Neutrophil (primary cell): ENCODE data around the gene SELENOV.
A peak's percentile ranks its signal among the peaks of the same experiment; 100 is the strongest.

Source experiments
- H3K27ac ChIP-seq: fragments of 200-600 bp; sonication (generic); 2 replicates; pipeline ENCODE4 v1.5.1; 2016; ENCODE audit warnings: mild to moderate bottlenecking, moderate library complexity
- H3K27me3 ChIP-seq: fragments of 200-600 bp; sonication (generic); 2 replicates; pipeline ENCODE4 v1.6.0; 2016; ENCODE audit warnings: mild to moderate bottlenecking
- H3K36me3 ChIP-seq: fragments of 200-600 bp; sonication (generic); 2 replicates; pipeline ENCODE4 v1.5.1; 2017
- H3K4me1 ChIP-seq, 2 experiments: fragments of 200-600 bp in 1 of 2; sonication (generic) in 1 of 2; 1 replicate in 1 of 2; 2 replicates in 1 of 2; pipeline versions ENCODE4 v1.5.1 to v1.6.1; 2013 to 2016; ENCODE audit warnings: low read depth in 1 of 2, low read length in 1 of 2, mild to moderate bottlenecking in 1 of 2, moderate library complexity in 1 of 2; ENCODE audit not compliant: control insufficient read depth in 1 of 2, insufficient read depth in 1 of 2
- H3K4me3 ChIP-seq, 2 experiments: fragments of 200-600 bp in 1 of 2; sonication (generic) in 1 of 2; 1 replicate in 1 of 2; 2 replicates in 1 of 2; pipeline ENCODE4 v1.5.1; 2013 to 2016; ENCODE audit warnings: low read depth in 1 of 2, low read length in 1 of 2, mild to moderate bottlenecking in 1 of 2, moderate library complexity in 1 of 2
- H3K9me3 ChIP-seq: fragments of 200-600 bp; sonication (generic); 2 replicates; pipeline ENCODE4 v1.5.1; 2016
- CTCF ChIP-seq: fragments of 200-600 bp; sonication (generic); IDR thresholded peaks from 2 replicates; pipeline ENCODE4 v1.5.1; 2016; ENCODE audit warnings: antibody characterized with exemption

The SELENOV gene

GRCh38 chr19:39525205-39525604, 10.3 kb downstream of the SELENOV start:
- Histone ChIP-seq H3K36me3 (no peaks in the 10 kb centered on the region), H3K27ac (no peak overlapping the region), H3K9me3 (no peaks in the 10 kb centered on the region), H3K4me3 (no peak overlapping the region), H3K27me3 (peaks cover 4% of the 10 kb centered on the region), H3K4me1 (no peaks in the 10 kb centered on the region)
- TF ChIP-seq CTCF = no peak

DNA sequence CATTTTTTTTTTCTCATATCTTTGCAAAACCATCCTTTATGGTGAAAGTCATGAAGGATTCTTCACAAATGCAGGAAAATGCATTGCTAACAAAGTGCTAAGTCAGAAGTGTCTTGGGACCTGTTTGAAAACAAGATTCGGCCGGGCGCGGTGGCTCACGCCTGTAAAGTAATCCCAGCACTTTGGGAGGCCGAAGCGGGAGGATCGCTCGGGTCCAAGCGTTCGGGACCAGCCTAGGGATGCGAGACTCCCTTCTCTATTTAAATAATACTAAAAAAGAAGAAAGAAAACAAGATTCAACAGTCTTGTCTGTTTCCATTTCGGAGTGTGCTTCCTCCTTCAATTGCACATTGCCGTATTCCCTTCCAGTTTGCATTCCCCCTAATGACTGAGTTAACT, 16.9 kb downstream of the SELENOV start:
- Histone ChIP-seq H3K4me3 (peak overlapping the region; percentile 68 to 80), H3K4me1 (peaks cover 10 to 12% of the 10 kb centered on the region in 2 experiments), H3K27ac (peak overlapping the region; percentile 64), H3K36me3 (no peaks in the 10 kb centered on the region), H3K9me3 (no peaks in the 10 kb centered on the region), H3K27me3 (no peaks in the 10 kb centered on the region)
- no peak for TF ChIP-seq CTCF

- Histone ChIP-seq H3K27me3 (no peaks in the 10 kb centered on the region), H3K9me3 (no peaks in the 10 kb centered on the region), H3K27ac (peak within 1 kb of the TSS; percentile 64), H3K4me1 (peaks cover 10 to 12% of the 10 kb centered on the region in 2 experiments), H3K4me3 (peak within 1 kb of the TSS; percentile 68 to 80), H3K36me3 (no peaks in the 10 kb centered on the region)
- peak; percentile 95 for TF ChIP-seq CTCF
These were observed 17.5 kb downstream of the SELENOV start, which contains the start of gene EID2B for GRCh38 chr19:39532233-39533002. TSS of gene EID2B (minus strand) at chr19:39532852. CDS start at chr19:39532802, 50 bp downstream.

DNA sequence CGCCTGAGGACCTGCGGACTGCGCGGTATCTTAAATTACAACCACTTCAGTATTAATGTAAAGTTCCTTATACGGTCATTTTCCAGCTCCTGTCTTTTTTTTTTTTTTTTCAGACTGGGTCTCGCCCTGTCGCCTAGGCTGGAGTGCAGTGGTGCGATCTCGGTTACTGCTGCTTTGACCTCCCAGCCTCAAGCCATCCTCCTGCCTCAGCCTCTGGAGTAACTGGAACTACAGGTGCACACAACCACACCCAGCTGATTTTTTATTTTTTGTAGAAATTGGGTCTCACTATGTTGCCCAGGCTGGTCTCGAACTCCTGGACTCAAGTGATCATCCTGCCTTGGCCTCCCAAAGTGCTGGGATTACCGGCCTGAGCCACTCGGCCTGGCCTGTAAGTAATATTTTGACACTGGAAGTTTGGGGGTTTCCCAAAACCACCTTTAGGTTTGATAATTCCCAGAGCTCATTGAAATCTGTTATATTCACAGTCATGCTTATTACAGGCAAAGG, 18.1 kb downstream of the SELENOV start:
- Histone ChIP-seq H3K4me3 (peak overlapping the region; percentile 68 to 80), H3K27me3 (no peaks in the 10 kb centered on the region), H3K4me1 (peaks cover 10 to 12% of the 10 kb centered on the region in 2 experiments), H3K9me3 (no peaks in the 10 kb centered on the region), H3K36me3 (no peaks in the 10 kb centered on the region), H3K27ac (no peak overlapping the region)
- no peak for TF ChIP-seq CTCF

DNA sequence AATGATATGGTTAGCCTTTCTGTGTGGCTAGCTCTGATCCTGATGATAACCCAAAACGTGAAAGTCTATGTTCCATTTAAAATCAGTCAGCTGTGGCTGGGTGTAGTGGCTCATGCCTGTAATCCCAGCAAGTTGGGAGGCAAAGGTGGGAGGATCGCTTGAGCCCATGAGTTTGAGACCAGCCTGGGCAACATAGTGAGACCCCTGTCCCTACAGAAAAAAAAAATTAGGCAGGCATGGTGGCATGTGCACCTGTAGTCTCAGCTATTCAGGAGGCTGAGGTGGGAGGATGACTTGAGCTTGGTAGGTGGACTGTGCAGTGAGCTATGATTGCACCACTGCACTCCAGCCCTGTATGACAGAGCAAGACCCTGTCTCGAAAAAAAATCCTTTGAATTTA, 18.9 kb downstream of the SELENOV start:
- Histone ChIP-seq H3K9me3 (no peaks in the 10 kb centered on the region), H3K4me1 (peaks cover 11 to 12% of the 10 kb centered on the region in 2 experiments), H3K27ac (no peak overlapping the region), H3K36me3 (no peaks in the 10 kb centered on the region), H3K27me3 (peaks cover under 1% of the 10 kb centered on the region), H3K4me3 (no peak overlapping the region)
- no peak for TF ChIP-seq CTCF
